ENCODE measurements around the gene CBLN3. TPM values are rescaled to one million over a fixed set of nuclear protein-coding genes. Genes with fewer than 3 reads are reported as not detected.
"Not testable (repeated sequence)": the region's sequence is repeated elsewhere in the genome, so short reads cannot be mapped to it uniquely, and the experiment has no call there.

CBLN3 gene
- total and polyA plus RNA-seq, 9 of the 15 experiments (the other 6 are each of a cell fraction or from before 2014, with no cell fraction given), result 0.05 to 0.59 (median 0.26) TPM; not detected in 1

DNA sequence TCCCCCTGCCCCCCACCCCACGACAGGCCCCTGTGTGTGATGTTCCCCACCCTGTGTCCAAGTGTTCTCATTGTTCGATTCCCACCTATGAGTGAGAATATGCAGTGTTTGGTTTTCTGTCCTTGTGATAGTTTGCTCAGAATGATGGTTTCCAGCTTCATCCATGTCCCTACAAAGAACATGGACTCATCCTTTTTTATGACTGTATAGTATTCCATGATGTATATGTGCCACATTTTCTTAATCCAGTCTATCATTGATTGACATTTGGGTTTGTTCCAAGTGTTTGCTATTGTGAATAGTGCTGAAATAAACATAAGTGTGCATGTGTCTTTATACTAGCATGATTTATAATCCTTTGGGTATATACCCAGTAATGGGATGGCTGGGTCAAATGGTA, 41.0 kb upstream of the CBLN3 start:
- H2AFZ ChIP-seq (ENCODE audit: low read depth, low read length); H4K20me1 ChIP-seq (replicated peaks; ENCODE audit: control insufficient read depth, insufficient read depth, low read length); ATAC-seq; H3K9ac ChIP-seq (ENCODE audit: insufficient read depth in 1 of 2, low read depth in 2 of 2, low read length in 2 of 2); H3K9me1 ChIP-seq (ENCODE audit: control insufficient read depth, insufficient read depth, low read length); BruUV-seq (replicated peaks); H3K4me2 ChIP-seq (ENCODE audit: insufficient read depth, low read length); H3K79me2 ChIP-seq (ENCODE audit: control insufficient read depth, insufficient read depth, low read length); in situ Hi-C loops (cut with MboI); POLR2A ChIA-PET; H3K4me3 ChIP-seq; H3K9me3 ChIP-seq (replicated peaks; ENCODE audit: control insufficient read depth, insufficient read depth, low read depth, low read length); intact Hi-C loops (cut with micrococcal nuclease); CTCF ChIA-PET (ENCODE audit: low intra/inter-chr PET ratio); H3K36me3 ChIP-seq (ENCODE audit: control insufficient read depth, insufficient read depth, low read length); H3K27me3 ChIP-seq (ENCODE audit: control insufficient read depth in 2 of 2, insufficient read depth in 2 of 2, low read length in 2 of 2); DNase-seq (ENCODE audit: extremely low read depth in 1 of 4, low spot score in 3 of 4); FAIRE-seq; H3K27ac ChIP-seq (ENCODE audit: extremely low read depth, low read depth, low read length); H3K4me1 ChIP-seq (replicated peaks in 1 of 2; ENCODE audit: control insufficient read depth in 2 of 2, insufficient read depth in 2 of 2, low read length in 2 of 2): not testable (repeated sequence)
- peak; percentile 70 for TF ChIP-seq ZNF146 (CRISPR knock-in tag; IDR thresholded peaks at IDR 0.05; ENCODE audit: unreplicated experiment)
- WGBS (ENCODE audit: insufficient coverage, low coverage, missing lambda C conversion rate), result no CpG with 5 or more reads among the region's 2 CpGs

DNA sequence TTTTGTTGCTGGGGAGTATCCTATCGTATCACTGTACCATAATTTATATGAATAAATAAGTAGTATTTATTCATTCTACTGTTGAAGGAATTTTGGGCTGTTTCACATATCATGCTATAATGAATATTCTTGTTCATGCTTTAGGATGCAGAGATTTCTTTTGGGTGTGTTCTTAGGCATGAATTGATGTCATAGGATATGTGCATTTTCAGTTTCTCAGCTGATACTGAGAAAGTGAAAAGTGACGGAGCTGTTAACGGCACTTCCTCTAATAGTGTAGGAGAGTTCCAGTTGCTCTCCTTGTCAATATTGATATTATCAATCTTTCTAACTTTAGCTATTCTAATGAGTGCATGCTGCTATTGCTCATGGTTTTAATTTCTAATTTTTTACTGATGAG, 36.3 kb upstream of the CBLN3 start:
- H3K27ac ChIP-seq (ENCODE audit: extremely low read depth, low read depth, low read length), result no peak overlapping the region
- H3K36me3 ChIP-seq (ENCODE audit: control insufficient read depth, insufficient read depth, low read length), result no peaks in the 10 kb centered on the region
- no peak for FAIRE-seq
- H3K27me3 ChIP-seq (ENCODE audit: control insufficient read depth in 2 of 2, insufficient read depth in 2 of 2, low read length in 2 of 2), result no peaks in the 10 kb centered on the region
- no peak overlapping the region for H3K9ac ChIP-seq (ENCODE audit: insufficient read depth in 1 of 2, low read depth in 2 of 2, low read length in 2 of 2)
- H3K4me3 ChIP-seq, result no peak overlapping the region
- H3K4me2 ChIP-seq (ENCODE audit: insufficient read depth, low read length), result no peak overlapping the region
- H3K9me1 ChIP-seq (ENCODE audit: control insufficient read depth, insufficient read depth, low read length), result no peaks in the 10 kb centered on the region
- WGBS (ENCODE audit: insufficient coverage, low coverage, missing lambda C conversion rate), result 19% methylated on average over 3 of the region's 3 CpGs
- no peak for TF ChIP-seq ZBTB7A (IDR thresholded peaks at IDR 0.05; ENCODE audit: borderline replicate concordance, control insufficient read depth, low read depth, low read length)
- TF ChIP-seq, protein P1, sequence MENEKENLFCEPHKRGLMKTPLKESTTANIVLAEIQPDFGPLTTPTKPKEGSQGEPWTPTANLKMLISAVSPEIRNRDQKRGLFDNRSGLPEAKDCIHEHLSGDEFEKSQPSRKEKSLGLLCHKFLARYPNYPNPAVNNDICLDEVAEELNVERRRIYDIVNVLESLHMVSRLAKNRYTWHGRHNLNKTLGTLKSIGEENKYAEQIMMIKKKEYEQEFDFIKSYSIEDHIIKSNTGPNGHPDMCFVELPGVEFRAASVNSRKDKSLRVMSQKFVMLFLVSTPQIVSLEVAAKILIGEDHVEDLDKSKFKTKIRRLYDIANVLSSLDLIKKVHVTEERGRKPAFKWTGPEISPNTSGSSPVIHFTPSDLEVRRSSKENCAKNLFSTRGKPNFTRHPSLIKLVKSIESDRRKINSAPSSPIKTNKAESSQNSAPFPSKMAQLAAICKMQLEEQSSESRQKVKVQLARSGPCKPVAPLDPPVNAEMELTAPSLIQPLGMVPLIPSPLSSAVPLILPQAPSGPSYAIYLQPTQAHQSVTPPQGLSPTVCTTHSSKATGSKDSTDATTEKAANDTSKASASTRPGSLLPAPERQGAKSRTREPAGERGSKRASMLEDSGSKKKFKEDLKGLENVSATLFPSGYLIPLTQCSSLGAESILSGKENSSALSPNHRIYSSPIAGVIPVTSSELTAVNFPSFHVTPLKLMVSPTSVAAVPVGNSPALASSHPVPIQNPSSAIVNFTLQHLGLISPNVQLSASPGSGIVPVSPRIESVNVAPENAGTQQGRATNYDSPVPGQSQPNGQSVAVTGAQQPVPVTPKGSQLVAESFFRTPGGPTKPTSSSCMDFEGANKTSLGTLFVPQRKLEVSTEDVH (IDR thresholded peaks at IDR 0.05; ENCODE audit: low read depth, partially characterized antibody), result no peak
- no peak for TF ChIP-seq POLR3G (IDR thresholded peaks at IDR 0.05; ENCODE audit: extremely low read depth, insufficient read length, insufficient replicate concordance)
- TF ChIP-seq, protein P2, sequence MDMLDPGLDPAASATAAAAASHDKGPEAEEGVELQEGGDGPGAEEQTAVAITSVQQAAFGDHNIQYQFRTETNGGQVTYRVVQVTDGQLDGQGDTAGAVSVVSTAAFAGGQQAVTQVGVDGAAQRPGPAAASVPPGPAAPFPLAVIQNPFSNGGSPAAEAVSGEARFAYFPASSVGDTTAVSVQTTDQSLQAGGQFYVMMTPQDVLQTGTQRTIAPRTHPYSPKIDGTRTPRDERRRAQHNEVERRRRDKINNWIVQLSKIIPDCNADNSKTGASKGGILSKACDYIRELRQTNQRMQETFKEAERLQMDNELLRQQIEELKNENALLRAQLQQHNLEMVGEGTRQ (CRISPR knock-in tag; IDR thresholded peaks at IDR 0.05), result no peak
- no peak for TF ChIP-seq GATAD2B (IDR thresholded peaks at IDR 0.05; ENCODE audit: borderline replicate concordance)
- no peak for TF ChIP-seq ZNF431 (CRISPR knock-in tag; IDR thresholded peaks at IDR 0.05)
- no peak for TF ChIP-seq ZNF436 (CRISPR knock-in tag; IDR thresholded peaks at IDR 0.05)
- TF ChIP-seq, protein P3, sequence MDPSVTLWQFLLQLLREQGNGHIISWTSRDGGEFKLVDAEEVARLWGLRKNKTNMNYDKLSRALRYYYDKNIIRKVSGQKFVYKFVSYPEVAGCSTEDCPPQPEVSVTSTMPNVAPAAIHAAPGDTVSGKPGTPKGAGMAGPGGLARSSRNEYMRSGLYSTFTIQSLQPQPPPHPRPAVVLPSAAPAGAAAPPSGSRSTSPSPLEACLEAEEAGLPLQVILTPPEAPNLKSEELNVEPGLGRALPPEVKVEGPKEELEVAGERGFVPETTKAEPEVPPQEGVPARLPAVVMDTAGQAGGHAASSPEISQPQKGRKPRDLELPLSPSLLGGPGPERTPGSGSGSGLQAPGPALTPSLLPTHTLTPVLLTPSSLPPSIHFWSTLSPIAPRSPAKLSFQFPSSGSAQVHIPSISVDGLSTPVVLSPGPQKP (CRISPR knock-in tag; IDR thresholded peaks at IDR 0.05), result no peak
- no peak for TF ChIP-seq ZNF584 (CRISPR knock-in tag; IDR thresholded peaks at IDR 0.05; ENCODE audit: low read depth)
- no peaks in the 10 kb centered on the region for H3K4me1 ChIP-seq (replicated peaks in 1 of 2; ENCODE audit: control insufficient read depth in 2 of 2, insufficient read depth in 2 of 2, low read length in 2 of 2)
- DNase-seq (ENCODE audit: extremely low read depth in 1 of 4, low spot score in 3 of 4), result no peak
- H2AFZ ChIP-seq (ENCODE audit: low read depth, low read length), result no peak overlapping the region
- intact Hi-C loops (cut with micrococcal nuclease), result no loop called here
- no peak for ATAC-seq
- BruUV-seq (replicated peaks), result no TSS peak
- in situ Hi-C loops (cut with MboI), result no loop called here
- H3K79me2 ChIP-seq (ENCODE audit: control insufficient read depth, insufficient read depth, low read length), result no peaks in the 10 kb centered on the region
- ChIA-PET POLR2A (no interaction called here), CTCF (ENCODE audit: low intra/inter-chr PET ratio) (no interaction called here)
- H3K9me3 ChIP-seq (replicated peaks; ENCODE audit: control insufficient read depth, insufficient read depth, low read depth, low read length), result no peaks in the 10 kb centered on the region
- no peaks in the 10 kb centered on the region for H4K20me1 ChIP-seq (replicated peaks; ENCODE audit: control insufficient read depth, insufficient read depth, low read length)
